KBM-7 (cell line): Measurements from ENCODE around the gene USP51.
"Not testable (repeated sequence)": the region's sequence is repeated elsewhere in the genome, so short reads cannot be mapped to it uniquely, and the experiment has no call there.

ENCODE experiments used
- DNase-seq: peaks from one replicate; pipeline ENCODE4 v3.0.0-alpha.2; 2015
- in situ Hi-C: fragments of 300-500 bp; cut with MboI; formaldehyde crosslinking; loops from 2 replicates; pipeline ENCODE4 v1.14.3; 2020; ENCODE audit warnings: low sequenced_read_pairs, low pct_unique_long_range_greater_than_20kb, mixed read lengths

Gene USP51

GRCh38 chrX:55480390-55481062, 9.1 kb downstream of the USP51 start:
- DNase-seq, result no peak
- in situ Hi-C loops, result loop anchor here (25.0 kb wide), 2 partner anchors 93 to 318 kb away; no protein-coding TSS in a partner anchor

GRCh38 chrX:55479956-55480355, 9.7 kb downstream of the USP51 start:
- in situ Hi-C loops, result loop anchor here (25.0 kb wide), 2 partner anchors 93 to 318 kb away; no protein-coding TSS in a partner anchor
- not testable (repeated sequence) for DNase-seq

GRCh38 chrX:55465791-55466190, 23.9 kb downstream of the USP51 start:
- DNase-seq, in situ Hi-C loops: not testable (repeated sequence)

GRCh38 chrX:55465108-55465507, 24.5 kb downstream of the USP51 start:
- DNase-seq, in situ Hi-C loops: not testable (repeated sequence)

- in situ Hi-C loops, DNase-seq: not testable (repeated sequence)
Measured at GRCh38 chrX:55464050-55464449, 25.6 kb downstream of the USP51 start.

GRCh38 chrX:55459926-55460325, 29.7 kb downstream of the USP51 start:
- in situ Hi-C loops, DNase-seq: not testable (repeated sequence)

- DNase-seq, in situ Hi-C loops: not testable (repeated sequence)
Measured at GRCh38 chrX:55459426-55459825, 30.2 kb downstream of the USP51 start.

GRCh38 chrX:55455708-55456107, 33.9 kb downstream of the USP51 start:
- in situ Hi-C loops, result not testable (repeated sequence)

GRCh38 chrX:55452833-55453124, 36.9 kb downstream of the USP51 start:
- DNase-seq, result no peak
- in situ Hi-C loops, result no loop called here

More at GRCh38 chrX:55455708-55456107, 33.9 kb downstream of the USP51 start:
- not testable (repeated sequence) for DNase-seq

GRCh38 chrX:55451990-55452832, 37.4 kb downstream of the USP51 start, which contains the start of gene MAGEH1:
Gene MAGEH1 (plus strand): TSS chrX:55452127. CDS start chrX:55452375, 248 bp downstream.
- peak; percentile 90 for DNase-seq
- in situ Hi-C loops, result no loop called here

- no peak for DNase-seq
- in situ Hi-C loops, result no loop called here
Measured at GRCh38 chrX:55451626-55451989, 38.0 kb downstream of the USP51 start.

GRCh38 chrX:55451141-55451540, 38.5 kb downstream of the USP51 start:
- in situ Hi-C loops, result no loop called here
- no peak for DNase-seq

- DNase-seq, result no peak
- in situ Hi-C loops, result no loop called here
Measured at GRCh38 chrX:55450259-55450658, 39.4 kb downstream of the USP51 start.

GRCh38 chrX:55443468-55443867, 46.2 kb downstream of the USP51 start:
- DNase-seq, in situ Hi-C loops: not testable (repeated sequence)
